GM12872 (cell line): ENCODE results near the gene DOLPP1.

Source experiments
- CTCF ChIP-seq: IDR thresholded peaks from 3 replicates; pipeline ENCODE4 v1.5.1; 2011; ENCODE audit warnings: low read depth, mild to moderate bottlenecking, low read length, moderate library complexity; ENCODE audit not compliant: insufficient read depth

Gene DOLPP1

GRCh38 chr9:129037767-129038098 lies 43.2 kb upstream of the DOLPP1 start:
- TF ChIP-seq CTCF, result no peak

GRCh38 chr9:129038109-129038852 lies 42.6 kb upstream of the DOLPP1 start:
- no peak for TF ChIP-seq CTCF

- no peak for TF ChIP-seq CTCF
Measured at GRCh38 chr9:129040113-129040643, 40.7 kb upstream of the DOLPP1 start.

- no peak for TF ChIP-seq CTCF
Measured at GRCh38 chr9:129042016-129042415, 38.9 kb upstream of the DOLPP1 start.

DNA sequence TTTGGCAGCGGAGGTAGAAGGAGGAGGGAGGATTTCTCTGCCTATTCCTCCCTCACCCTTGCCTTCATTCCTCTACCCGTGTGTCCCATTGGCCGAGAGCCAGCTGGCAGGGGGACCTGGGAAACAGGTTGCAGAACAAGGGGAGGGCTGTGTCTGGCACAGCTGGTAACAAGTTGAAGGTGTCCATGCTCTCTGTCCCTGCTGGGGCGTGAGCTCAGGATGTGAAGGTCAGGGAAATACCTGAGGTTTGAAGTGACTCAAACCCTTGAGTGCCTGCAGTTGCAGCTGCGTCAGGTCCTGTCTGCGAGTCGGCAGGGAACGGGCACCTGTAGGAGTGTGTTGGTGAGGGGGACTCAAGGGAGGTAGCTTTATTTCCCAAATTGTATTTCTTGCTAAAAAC lies 28.3 kb upstream of the DOLPP1 start:
- no peak for TF ChIP-seq CTCF

DNA sequence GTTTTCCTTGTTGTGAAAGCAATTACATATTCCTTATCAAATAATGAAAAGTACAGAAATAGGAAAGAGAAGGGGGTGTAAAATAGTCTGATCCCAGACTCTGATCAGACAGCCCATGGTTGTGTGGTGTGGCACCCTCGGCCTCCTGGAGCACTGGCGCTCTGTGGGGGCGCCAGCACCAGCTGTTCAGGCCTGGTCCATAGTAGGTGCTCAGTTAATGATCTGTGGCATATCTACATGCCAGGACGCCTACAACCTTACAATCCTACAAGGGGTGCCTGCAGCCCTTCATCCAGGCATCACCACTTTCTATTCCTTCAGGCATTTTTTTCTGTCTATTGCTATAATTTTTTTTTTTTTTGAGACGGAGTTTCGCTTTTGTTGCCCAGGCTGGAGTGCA lies 27.9 kb upstream of the DOLPP1 start:
- no peak for TF ChIP-seq CTCF

DNA sequence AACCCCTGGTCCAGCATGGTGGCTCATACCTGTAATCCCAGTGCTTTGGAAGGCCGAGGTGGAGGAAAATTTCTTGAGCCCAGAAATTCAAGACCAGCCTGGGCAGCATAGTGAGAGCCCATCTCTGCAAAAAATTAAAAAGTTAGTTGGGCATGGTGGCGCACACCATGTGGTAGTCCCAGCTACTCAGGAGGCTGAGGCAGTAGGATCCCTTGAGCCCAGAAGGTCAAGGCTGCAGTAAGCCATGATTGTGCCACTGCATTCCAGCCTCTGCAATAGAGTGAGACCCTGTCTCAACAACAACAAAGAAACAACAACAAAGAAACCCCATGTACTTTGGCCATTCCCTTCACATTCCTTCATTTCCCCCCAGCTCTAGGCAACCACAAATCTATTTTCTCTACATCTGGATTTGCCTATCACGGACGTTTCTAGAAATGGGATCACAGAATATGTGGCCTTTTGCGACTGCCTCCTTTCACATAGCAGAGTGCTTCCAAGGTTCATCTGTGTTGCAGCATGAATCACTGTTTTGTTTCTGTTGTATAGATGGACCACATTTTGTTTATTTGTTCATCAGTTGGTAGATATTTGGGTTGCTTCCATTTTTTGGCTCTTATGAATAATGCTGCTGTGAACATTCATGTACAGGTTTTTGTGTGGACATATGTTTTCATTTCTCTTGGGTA lies 26.6 kb upstream of the DOLPP1 start:
- TF ChIP-seq CTCF, result no peak
